CD4-positive, alpha-beta T cell treated with Interleukin-4 for 4 hours (primary cell): ENCODE results near the gene PSMB10.
A peak's percentile ranks its signal among the peaks of the same experiment; 100 is the strongest.
"Not testable (repeated sequence)": the region's sequence is repeated elsewhere in the genome, so short reads cannot be mapped to it uniquely, and the experiment has no call there.

Source experiments
- DNase-seq: peaks from one replicate; pipeline ENCODE4 v3.0.0-alpha.2; 2020

Gene PSMB10

GRCh38 chr16:67941469-67942199 is 5.0 kb upstream of the PSMB10 start:
- DNase-seq, result no peak

- no peak for DNase-seq
These were observed 3.9 kb upstream of the PSMB10 start for GRCh38 chr16:67940446-67941089.

- DNase-seq, result peak; percentile 24
These were observed 3.1 kb upstream of the PSMB10 start for GRCh38 chr16:67939507-67940445.

GRCh38 chr16:67937713-67938112 is 1.1 kb upstream of the PSMB10 start:
- DNase-seq, result not testable (repeated sequence)

GRCh38 chr16:67936880-67937605 is 393 bp upstream of the PSMB10 start:
- peak; percentile 84 for DNase-seq

- DNase-seq, result peak; percentile 97
These were observed 1.1 kb downstream of the PSMB10 start for GRCh38 chr16:67935402-67936123.

- DNase-seq, result no peak
These were observed 1.6 kb downstream of the PSMB10 start for GRCh38 chr16:67935101-67935401.

- no peak for DNase-seq
These were observed 2.1 kb downstream of the PSMB10 start for GRCh38 chr16:67934306-67935100.

GRCh38 chr16:67933805-67934204 is 2.8 kb downstream of the PSMB10 start:
- no peak for DNase-seq

GRCh38 chr16:67932462-67932840 is 4.2 kb downstream of the PSMB10 start:
- DNase-seq, result no peak

- no peak for DNase-seq
These were observed 4.8 kb downstream of the PSMB10 start, which contains the start of gene CTRL for GRCh38 chr16:67931712-67932461. TSS of gene CTRL (minus strand) at chr16:67931862. CDS start at chr16:67931852, 10 bp downstream.

GRCh38 chr16:67930678-67931211 is 5.9 kb downstream of the PSMB10 start:
- no peak for DNase-seq

GRCh38 chr16:67930191-67930590 is 6.5 kb downstream of the PSMB10 start:
- no peak for DNase-seq

- DNase-seq, result peak; percentile 74
These were observed 7.9 kb downstream of the PSMB10 start for GRCh38 chr16:67928561-67929364.

- no peak for DNase-seq
These were observed 8.5 kb downstream of the PSMB10 start for GRCh38 chr16:67928147-67928546.

- no peak for DNase-seq
These were observed 9.3 kb downstream of the PSMB10 start for GRCh38 chr16:67927131-67927941.

GRCh38 chr16:67926181-67926750 is 10.4 kb downstream of the PSMB10 start:
- DNase-seq, result no peak
